Skeletal muscle satellite cell (primary cell): ENCODE results near the gene VAMP7. TPM values are rescaled to one million over a fixed set of nuclear protein-coding genes. Genes with fewer than 3 reads are reported as not detected.

Experiments used
- small RNA-seq: library from RNA; depleted of rRNA; stranded (forward); fragments of <200 nt; gene quantifications from one replicate; pipeline ENCODE3, GENCODE V24; 2012

The VAMP7 gene

Small RNAs within 50 kb of the gene (small RNA-seq; reads per million reads assigned to genes)
- gene DPH3P2, result not detected
